GM12892 (cell line): ENCODE data around the gene CD101.

Experiments
- POLR2A ChIP-seq: IDR thresholded peaks from 2 replicates; pipeline ENCODE4 v1.6.1; 2011; ENCODE audit warnings: low read depth, low read length, control low read depth
- POLR2AphosphoS5 ChIP-seq: IDR thresholded peaks from 2 replicates; pipeline ENCODE4 v1.6.1; 2011; ENCODE audit warnings: low read depth, low read length, control low read depth
- TAF1 ChIP-seq: IDR thresholded peaks from 2 replicates; pipeline ENCODE4 v1.6.1; 2011; ENCODE audit warnings: low read depth, mild to moderate bottlenecking, control low read depth, low read length, borderline replicate concordance

GRCh38 chr1:116971258-116971860, 30.2 kb upstream of the CD101 start:
- TF ChIP-seq POLR2A (no peak), POLR2AphosphoS5 (no peak), TAF1 (no peak)
